Hepatocyte (in vitro differentiated cells): ENCODE data around the gene SYCE1L.

Source experiments
- EZH2 ChIP-seq: fragments of 200-600 bp; sonication (generic); IDR thresholded peaks from 2 replicates; pipeline ENCODE4 v1.6.1; 2016; ENCODE audit warnings: antibody characterized with exemption, mild to moderate bottlenecking, borderline replicate concordance
- EZH2phosphoT487 ChIP-seq: fragments of 200-600 bp; sonication (generic); IDR thresholded peaks from one replicate; pipeline ENCODE4 v1.6.1; 2018; ENCODE audit warnings: antibody characterized with exemption, mild to moderate bottlenecking, low read depth, moderate library complexity; ENCODE audit not compliant: unreplicated experiment, severe bottlenecking

- TF ChIP-seq EZH2 (no peak), EZH2phosphoT487 (no peak)
Measured at GRCh38 chr16:77234611-77235010, 35.4 kb downstream of the SYCE1L start.
